ENCODE data around the gene KIAA2012.

KIAA2012 gene

DNA sequence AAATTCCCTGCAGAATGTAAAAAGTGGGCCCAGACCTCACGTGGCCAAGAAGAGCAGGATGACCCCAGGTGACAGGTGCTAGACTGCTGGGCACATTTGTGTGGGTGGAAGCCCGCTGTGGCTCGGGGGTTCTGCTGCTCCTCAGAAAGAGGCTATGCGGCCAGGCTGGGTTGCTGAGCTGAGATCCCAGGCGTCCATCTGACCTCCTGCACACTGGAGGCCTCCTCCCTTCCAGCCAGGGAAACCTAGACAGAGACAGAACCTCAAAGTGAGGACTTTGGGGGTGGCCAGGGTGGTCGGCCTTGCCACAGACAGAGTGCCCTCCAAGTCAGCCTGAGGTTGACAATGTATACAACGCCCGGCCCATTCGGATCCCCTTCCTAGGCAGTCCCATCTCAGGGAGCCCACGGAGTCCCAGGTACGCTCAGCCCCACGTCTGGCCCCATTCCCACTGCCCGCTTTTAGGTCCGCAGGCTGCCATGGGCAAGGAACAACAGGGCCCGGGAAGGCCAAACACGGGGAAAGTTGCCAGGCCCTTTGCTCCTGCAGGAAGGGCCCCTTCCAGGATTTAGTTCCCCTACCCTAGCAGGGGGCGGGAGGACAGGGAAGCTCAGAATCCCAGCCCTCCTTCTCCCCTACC lies 75.6 kb downstream of the KIAA2012 start:
- ATAC-seq (ENCODE audit: low read depth) (no peak), DNase-seq (ENCODE audit: low spot score) (no peak)
- no peaks in the 10 kb centered on the region for H3K36me3 ChIP-seq (ENCODE audit: low read depth)
- H3K27me3 ChIP-seq (ENCODE audit: insufficient read depth, poor library complexity, severe bottlenecking) = no peaks in the 10 kb centered on the region
- no peak overlapping the region for H3K27ac ChIP-seq (ENCODE audit: poor library complexity, severe bottlenecking)
- H3K9me3 ChIP-seq (ENCODE audit: severe bottlenecking) = no peaks in the 10 kb centered on the region
- TF ChIP-seq, protein P1, sequence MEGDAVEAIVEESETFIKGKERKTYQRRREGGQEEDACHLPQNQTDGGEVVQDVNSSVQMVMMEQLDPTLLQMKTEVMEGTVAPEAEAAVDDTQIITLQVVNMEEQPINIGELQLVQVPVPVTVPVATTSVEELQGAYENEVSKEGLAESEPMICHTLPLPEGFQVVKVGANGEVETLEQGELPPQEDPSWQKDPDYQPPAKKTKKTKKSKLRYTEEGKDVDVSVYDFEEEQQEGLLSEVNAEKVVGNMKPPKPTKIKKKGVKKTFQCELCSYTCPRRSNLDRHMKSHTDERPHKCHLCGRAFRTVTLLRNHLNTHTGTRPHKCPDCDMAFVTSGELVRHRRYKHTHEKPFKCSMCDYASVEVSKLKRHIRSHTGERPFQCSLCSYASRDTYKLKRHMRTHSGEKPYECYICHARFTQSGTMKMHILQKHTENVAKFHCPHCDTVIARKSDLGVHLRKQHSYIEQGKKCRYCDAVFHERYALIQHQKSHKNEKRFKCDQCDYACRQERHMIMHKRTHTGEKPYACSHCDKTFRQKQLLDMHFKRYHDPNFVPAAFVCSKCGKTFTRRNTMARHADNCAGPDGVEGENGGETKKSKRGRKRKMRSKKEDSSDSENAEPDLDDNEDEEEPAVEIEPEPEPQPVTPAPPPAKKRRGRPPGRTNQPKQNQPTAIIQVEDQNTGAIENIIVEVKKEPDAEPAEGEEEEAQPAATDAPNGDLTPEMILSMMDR (IDR thresholded peaks at IDR 0.05; ENCODE audit: poor library complexity, severe bottlenecking) = no peak
- H3K4me3 ChIP-seq (ENCODE audit: severe bottlenecking) = no peak overlapping the region
- H3K4me1 ChIP-seq (ENCODE audit: insufficient read depth, poor library complexity, severe bottlenecking) = no peaks in the 10 kb centered on the region

DNA sequence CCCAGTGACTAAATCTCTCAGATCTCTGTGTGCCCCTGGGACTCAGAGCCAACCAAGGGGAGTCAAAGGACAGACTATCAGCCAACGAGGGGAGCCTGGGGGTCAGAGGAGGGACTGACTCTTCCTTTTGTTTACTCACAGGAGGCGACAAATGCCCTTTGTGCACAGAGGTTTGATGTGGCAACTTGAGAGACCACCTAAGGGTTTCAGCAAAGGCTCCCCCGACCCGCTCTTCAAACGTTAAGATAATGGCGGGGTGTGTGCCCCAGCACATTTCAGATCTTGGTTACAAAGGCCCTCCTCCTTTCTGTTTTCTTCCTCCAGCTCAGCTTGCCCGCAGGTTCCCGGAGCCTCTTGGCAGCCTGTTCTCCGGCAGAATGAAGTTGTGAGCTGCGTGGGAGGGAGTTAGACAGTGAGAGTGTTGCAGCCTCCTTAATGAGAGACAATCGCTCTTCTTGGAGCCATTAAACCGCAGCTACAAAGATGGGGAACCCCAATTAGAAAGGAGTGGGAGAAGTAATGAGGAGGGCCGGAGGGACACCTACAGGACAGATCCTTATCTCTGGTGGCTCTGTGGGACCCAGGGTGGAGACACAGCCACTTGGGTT lies 76.2 kb downstream of the KIAA2012 start:
- Histone ChIP-seq H3K27ac (ENCODE audit: poor library complexity, severe bottlenecking) (no peak overlapping the region), H3K27me3 (ENCODE audit: insufficient read depth, poor library complexity, severe bottlenecking) (no peaks in the 10 kb centered on the region), H3K36me3 (ENCODE audit: low read depth) (no peaks in the 10 kb centered on the region), H3K4me1 (ENCODE audit: insufficient read depth, poor library complexity, severe bottlenecking) (no peaks in the 10 kb centered on the region), H3K9me3 (ENCODE audit: severe bottlenecking) (no peaks in the 10 kb centered on the region), H3K4me3 (ENCODE audit: severe bottlenecking) (no peak overlapping the region)
- DNase-seq (ENCODE audit: low spot score) (no peak), ATAC-seq (ENCODE audit: low read depth) (no peak)
- TF ChIP-seq, protein P1 (IDR thresholded peaks at IDR 0.05; ENCODE audit: poor library complexity, severe bottlenecking) = no peak

DNA sequence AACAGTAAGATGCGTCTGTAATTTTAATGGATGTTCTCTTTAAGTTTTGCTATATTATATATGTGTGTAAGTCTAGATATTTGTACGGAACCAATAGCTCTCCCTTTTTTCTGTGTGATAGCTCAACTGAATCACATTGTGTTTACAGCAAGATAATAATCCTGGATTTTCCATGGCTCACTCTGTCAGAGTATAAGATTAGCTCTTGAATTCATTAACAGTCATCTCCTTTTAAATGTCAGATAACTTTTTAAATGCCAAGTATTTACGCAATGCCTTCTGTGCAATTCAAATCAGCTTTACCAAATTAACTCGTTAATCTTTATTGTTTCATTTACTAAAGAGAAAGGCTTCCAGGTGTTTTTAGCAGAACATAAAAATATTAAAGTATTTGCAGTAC lies 76.9 kb downstream of the KIAA2012 start:
- Histone ChIP-seq H3K27me3 (ENCODE audit: insufficient read depth, poor library complexity, severe bottlenecking) (no peaks in the 10 kb centered on the region), H3K4me1 (ENCODE audit: insufficient read depth, poor library complexity, severe bottlenecking) (no peaks in the 10 kb centered on the region), H3K9me3 (ENCODE audit: severe bottlenecking) (no peaks in the 10 kb centered on the region), H3K4me3 (ENCODE audit: severe bottlenecking) (no peak overlapping the region), H3K36me3 (ENCODE audit: low read depth) (no peaks in the 10 kb centered on the region), H3K27ac (ENCODE audit: poor library complexity, severe bottlenecking) (no peak overlapping the region)
- ATAC-seq (ENCODE audit: low read depth) (no peak), DNase-seq (ENCODE audit: low spot score) (no peak)
- TF ChIP-seq, protein P1 (IDR thresholded peaks at IDR 0.05; ENCODE audit: poor library complexity, severe bottlenecking) = no peak

DNA sequence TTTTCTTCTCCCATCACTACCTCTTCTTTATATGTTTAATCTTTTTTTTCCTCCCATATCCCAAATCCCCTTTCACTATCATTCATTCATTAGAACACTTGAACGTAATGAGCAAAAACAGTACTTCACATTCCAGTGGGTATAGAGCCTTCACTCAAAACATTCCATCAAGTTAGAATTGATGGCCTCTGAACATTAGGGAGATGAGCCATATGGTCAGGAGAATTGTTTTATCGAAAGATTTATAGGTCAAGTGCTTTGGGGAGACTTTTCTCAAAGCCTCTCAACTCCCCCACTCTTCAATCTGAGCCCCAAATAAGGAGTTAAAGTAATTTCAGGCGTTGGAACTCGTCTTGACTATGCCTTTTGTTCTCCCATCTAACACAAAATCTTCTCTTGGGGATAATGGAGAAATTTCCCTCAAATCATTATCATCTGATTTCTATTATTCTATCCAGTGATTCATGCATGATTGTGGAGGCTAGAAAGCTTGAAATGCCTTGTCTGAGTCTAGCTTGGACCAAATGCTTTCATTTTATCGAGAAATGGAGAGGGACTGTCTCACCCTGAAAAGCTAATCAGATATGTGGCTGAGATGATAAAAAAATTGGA lies 79.2 kb downstream of the KIAA2012 start:
- no peaks in the 10 kb centered on the region for H3K27me3 ChIP-seq (ENCODE audit: insufficient read depth, poor library complexity, severe bottlenecking)
- ATAC-seq (ENCODE audit: low read depth) (no peak), DNase-seq (ENCODE audit: low spot score) (no peak)
- H3K36me3 ChIP-seq (ENCODE audit: low read depth) = no peaks in the 10 kb centered on the region
- no peaks in the 10 kb centered on the region for H3K9me3 ChIP-seq (ENCODE audit: severe bottlenecking)
- no peak overlapping the region for H3K27ac ChIP-seq (ENCODE audit: poor library complexity, severe bottlenecking)
- TF ChIP-seq, protein P1 (IDR thresholded peaks at IDR 0.05; ENCODE audit: poor library complexity, severe bottlenecking) = no peak
- H3K4me3 ChIP-seq (ENCODE audit: severe bottlenecking) = no peak overlapping the region
- H3K4me1 ChIP-seq (ENCODE audit: insufficient read depth, poor library complexity, severe bottlenecking) = no peaks in the 10 kb centered on the region

DNA sequence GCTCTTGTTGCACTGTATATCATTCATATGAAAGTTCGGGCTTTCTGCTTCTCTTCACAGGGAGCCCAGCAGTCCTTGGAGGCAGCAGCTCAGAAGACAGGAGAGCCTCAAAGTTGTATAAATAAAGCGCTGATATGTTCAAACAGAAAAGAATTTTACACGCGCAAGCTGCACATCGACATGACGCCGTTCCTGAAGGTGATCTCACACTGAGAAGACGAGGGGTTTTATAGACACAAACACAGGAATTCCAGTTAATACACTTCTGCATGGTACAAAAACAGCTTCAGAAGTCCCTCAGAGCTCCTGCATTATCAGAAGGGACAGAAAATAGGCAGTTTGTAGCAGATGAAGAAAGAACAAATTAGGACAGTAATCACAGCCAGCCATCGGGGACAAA lies 81.6 kb downstream of the KIAA2012 start:
- Histone ChIP-seq H3K4me1 (ENCODE audit: insufficient read depth, poor library complexity, severe bottlenecking) (no peaks in the 10 kb centered on the region), H3K9me3 (ENCODE audit: severe bottlenecking) (no peaks in the 10 kb centered on the region), H3K4me3 (ENCODE audit: severe bottlenecking) (no peak overlapping the region), H3K36me3 (ENCODE audit: low read depth) (no peaks in the 10 kb centered on the region), H3K27ac (ENCODE audit: poor library complexity, severe bottlenecking) (no peak overlapping the region), H3K27me3 (ENCODE audit: insufficient read depth, poor library complexity, severe bottlenecking) (no peaks in the 10 kb centered on the region)
- TF ChIP-seq, protein P1 (IDR thresholded peaks at IDR 0.05; ENCODE audit: poor library complexity, severe bottlenecking) = no peak
- ATAC-seq (ENCODE audit: low read depth) (no peak), DNase-seq (ENCODE audit: low spot score) (no peak)

All from RWPE2 (cell line).